Panc1 (cell line): Measurements from ENCODE around the gene MAPK8IP3. TPM values are rescaled to one million over a fixed set of nuclear protein-coding genes. Genes with fewer than 3 reads are reported as not detected.

Experiments used
- ATAC-seq: fragments of 200-7000 bp; cut with Tn5 transposase; 2 replicates; pipeline ENCODE4 v1.9.1; 2020; ENCODE audit warnings: mild to moderate bottlenecking, moderate library complexity
- BruUV-seq: library from RNA; stranded (reverse); fragments of 400-500 nt; replicated peaks from 2 replicates; lab custom pipeline; 2021; lab: Mats Ljungman, UMichigan
- CTCF ChIA-PET: fragments of 300-600 bp; sonication (Branson Sonifier 250); formaldehyde crosslinking; loops from one replicate; lab custom pipeline; 2022; ENCODE audit warnings: antibody characterized with exemption; lab: Charles Lee
- POLR2A ChIA-PET: fragments of 300-600 bp; sonication (Branson Sonifier 250); formaldehyde crosslinking; loops from one replicate; lab custom pipeline; 2022; ENCODE audit warnings: antibody characterized with exemption; lab: Charles Lee
- DNase-seq: peaks from one replicate; pipeline ENCODE4 v3.0.0-alpha.2; 2010; ENCODE audit warnings: low read depth, low spot score
- H3K27ac ChIP-seq: 2 replicates; pipeline ENCODE4 v1.5.1; 2011; ENCODE audit warnings: mild to moderate bottlenecking, low read length, inconsistent platforms
- H3K27me3 ChIP-seq: fragments of 200-500 bp; sonication (Bioruptor generic); 2 replicates; pipeline ENCODE4 v1.6.0; 2014; ENCODE audit warnings: low read length, inconsistent platforms; ENCODE audit not compliant: control insufficient read depth, insufficient read depth
- H3K36me3 ChIP-seq: fragments of 200-500 bp; sonication (Bioruptor generic); 2 replicates; pipeline ENCODE4 v1.5.1; 2014; ENCODE audit warnings: inconsistent platforms, mild to moderate bottlenecking, low read length, moderate library complexity; ENCODE audit not compliant: control insufficient read depth, insufficient read depth
- H3K4me1 ChIP-seq: 2 replicates; pipeline ENCODE4 v1.5.1; 2011; ENCODE audit warnings: inconsistent platforms, mild to moderate bottlenecking, low read length, moderate library complexity; ENCODE audit not compliant: control insufficient read depth, insufficient read depth
- H3K4me3 ChIP-seq, 2 experiments: 2 replicates each; pipeline ENCODE4 v1.5.1; 2011 to 2012; ENCODE audit warnings: low read depth in 2 of 2, low read length in 2 of 2, mild to moderate bottlenecking in 2 of 2, inconsistent platforms in 1 of 2, moderate library complexity in 1 of 2
- H3K9me3 ChIP-seq: fragments of 200-500 bp; sonication (Bioruptor generic); 2 replicates; pipeline ENCODE4 v1.5.1; 2014; ENCODE audit warnings: low read depth, mild to moderate bottlenecking, inconsistent platforms, low read length, moderate library complexity; ENCODE audit not compliant: control insufficient read depth, insufficient read depth
- POLR2AphosphoS5 ChIP-seq: IDR thresholded peaks from 2 replicates; pipeline ENCODE4 v1.6.1; 2012; ENCODE audit warnings: mild to moderate bottlenecking, low read depth, low read length, moderate library complexity
- SIN3A ChIP-seq: IDR thresholded peaks from 2 replicates; pipeline ENCODE4 v1.6.1; 2012; ENCODE audit warnings: low read depth, mild to moderate bottlenecking, low read length, moderate library complexity, borderline replicate concordance; ENCODE audit not compliant: insufficient read depth
- TCF7L2 ChIP-seq: IDR thresholded peaks from 2 replicates; pipeline ENCODE4 v1.6.1; 2011; ENCODE audit warnings: mild to moderate bottlenecking, low read depth, low read length, inconsistent platforms
- in situ Hi-C: cut with HindIII; loops from 2 replicates; pipeline ENCODE4 v1.10.0; 2016; ENCODE audit warnings: low sequenced_read_pairs, low pct_unique_long_range_greater_than_20kb
- intact Hi-C: fragments of 100-400 bp; cut with micrococcal nuclease; formaldehyde crosslinking; loops from one replicate; pipeline ENCODE4 v1.10.0; 2022; ENCODE audit not compliant: unreplicated experiment
- total RNA-seq: library from RNA; stranded (reverse); gene quantifications from one replicate; pipeline ENCODE4 v1.2.1, GENCODE V29; 2021; ENCODE audit not compliant: unreplicated experiment
- TF ChIP-seq, protein P1 (sequence below): fragments of 450-650 bp; IDR thresholded peaks from 2 replicates; pipeline ENCODE4 v1.5.1; 2017; ENCODE audit warnings: mild to moderate bottlenecking
- TF ChIP-seq, protein P2 (sequence below), 2 experiments: IDR thresholded peaks; 2 replicates each; pipeline ENCODE4 v1.6.1; 2011 to 2012; ENCODE audit warnings: low read depth in 2 of 2, control low read depth in 1 of 2, low read length in 1 of 2, mild to moderate bottlenecking in 1 of 2, moderate library complexity in 1 of 2; ENCODE audit not compliant: insufficient read depth in 1 of 2

MAPK8IP3 gene
- total RNA-seq, 1 experiment from 2014 or later, result 108 TPM

DNA sequence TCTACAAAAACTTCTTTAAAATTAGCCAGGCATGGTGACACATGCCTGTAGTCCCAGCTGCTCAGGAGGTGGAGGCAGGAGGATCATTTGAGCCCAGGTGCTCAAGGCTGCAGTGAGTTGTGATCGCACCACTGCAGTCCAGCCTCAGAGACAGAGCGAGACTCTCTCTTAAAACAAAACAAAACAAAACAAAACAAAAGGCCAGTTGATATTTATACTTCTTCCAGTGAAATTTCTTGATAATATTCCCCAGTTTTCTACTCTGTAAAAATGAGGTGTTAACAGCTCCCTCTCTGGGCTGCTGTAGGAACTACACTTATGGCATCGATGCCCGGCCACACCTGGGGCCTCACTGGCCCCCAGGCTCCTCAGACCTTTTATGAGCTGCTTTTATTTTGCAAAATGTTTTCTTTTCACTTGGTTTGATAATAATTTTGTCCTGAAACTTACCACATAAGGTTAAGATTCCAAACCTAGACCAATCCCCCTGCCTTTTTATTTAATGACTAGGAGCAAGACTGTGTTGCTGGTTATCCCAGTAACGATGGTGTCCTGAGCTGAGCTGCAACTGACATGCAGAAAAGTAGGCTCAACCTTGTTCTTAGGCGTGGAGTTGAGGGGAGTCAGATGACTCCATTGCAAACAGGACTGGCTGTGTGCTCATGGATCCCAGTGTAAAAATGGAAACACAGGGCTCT, 17.6 kb downstream of the MAPK8IP3 start:
- TF ChIP-seq SIN3A, result no peak
- TF ChIP-seq, protein P1, sequence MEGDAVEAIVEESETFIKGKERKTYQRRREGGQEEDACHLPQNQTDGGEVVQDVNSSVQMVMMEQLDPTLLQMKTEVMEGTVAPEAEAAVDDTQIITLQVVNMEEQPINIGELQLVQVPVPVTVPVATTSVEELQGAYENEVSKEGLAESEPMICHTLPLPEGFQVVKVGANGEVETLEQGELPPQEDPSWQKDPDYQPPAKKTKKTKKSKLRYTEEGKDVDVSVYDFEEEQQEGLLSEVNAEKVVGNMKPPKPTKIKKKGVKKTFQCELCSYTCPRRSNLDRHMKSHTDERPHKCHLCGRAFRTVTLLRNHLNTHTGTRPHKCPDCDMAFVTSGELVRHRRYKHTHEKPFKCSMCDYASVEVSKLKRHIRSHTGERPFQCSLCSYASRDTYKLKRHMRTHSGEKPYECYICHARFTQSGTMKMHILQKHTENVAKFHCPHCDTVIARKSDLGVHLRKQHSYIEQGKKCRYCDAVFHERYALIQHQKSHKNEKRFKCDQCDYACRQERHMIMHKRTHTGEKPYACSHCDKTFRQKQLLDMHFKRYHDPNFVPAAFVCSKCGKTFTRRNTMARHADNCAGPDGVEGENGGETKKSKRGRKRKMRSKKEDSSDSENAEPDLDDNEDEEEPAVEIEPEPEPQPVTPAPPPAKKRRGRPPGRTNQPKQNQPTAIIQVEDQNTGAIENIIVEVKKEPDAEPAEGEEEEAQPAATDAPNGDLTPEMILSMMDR, result peak; percentile 92
- DNase-seq (no peak), ATAC-seq (no peak)
- intact Hi-C loops, result no loop called here
- in situ Hi-C loops, result no loop called here
- H3K27me3 ChIP-seq, result no peaks in the 10 kb centered on the region
- peak overlapping the region; percentile 91 for H3K27ac ChIP-seq
- H3K4me1 ChIP-seq, result peaks cover 51% of the 10 kb centered on the region
- no peaks in the 10 kb centered on the region for H3K9me3 ChIP-seq
- H3K4me3 ChIP-seq, result no peak overlapping the region
- ChIA-PET CTCF (interaction anchor here (0.7 to 0.8 kb wide), 2 partner anchors 12 to 17 kb away, joined by 3 to 6 read pairs; partner anchors contain the start of gene MAPK8IP3), POLR2A (interaction anchor here (0.5 to 0.8 kb wide), 3 partner anchors 18 to 21 kb away, joined by 3 to 4 read pairs (median 4); partner anchors contain the start of gene MAPK8IP3)
- BruUV-seq, result no TSS peak
- H3K36me3 ChIP-seq, result no peaks in the 10 kb centered on the region

DNA sequence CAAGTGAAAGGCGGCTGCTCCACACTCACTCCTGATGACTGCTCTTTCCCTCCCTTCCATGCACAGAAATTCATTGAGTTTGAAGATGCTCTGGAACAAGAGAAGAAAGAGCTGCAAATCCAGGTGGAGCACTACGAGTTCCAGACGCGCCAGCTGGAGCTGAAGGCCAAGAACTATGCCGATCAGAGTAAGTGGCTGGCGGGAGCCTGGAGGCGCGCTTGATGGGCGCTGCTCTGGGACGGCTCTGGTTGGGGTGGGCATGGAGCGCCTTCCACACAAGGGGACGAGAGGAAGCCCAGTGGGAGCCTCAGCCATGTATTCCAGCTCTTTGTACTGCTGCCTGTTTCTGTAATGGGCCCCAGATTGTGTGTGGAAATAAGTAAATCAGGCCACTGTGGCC, 18.5 kb downstream of the MAPK8IP3 start:
- intact Hi-C loops (no loop called here), in situ Hi-C loops (no loop called here)
- ATAC-seq (no peak), DNase-seq (no peak)
- H3K36me3 ChIP-seq, result no peaks in the 10 kb centered on the region
- ChIA-PET CTCF (interaction anchor here (0.6 to 0.8 kb wide), 2 partner anchors 13 to 26 kb away, joined by 3 to 6 read pairs; no protein-coding TSS in a partner anchor), POLR2A (no interaction called here)
- BruUV-seq, result no TSS peak
- H3K4me3 ChIP-seq, result no peak overlapping the region
- H3K9me3 ChIP-seq, result no peaks in the 10 kb centered on the region
- H3K27me3 ChIP-seq, result no peaks in the 10 kb centered on the region
- TF ChIP-seq POLR2AphosphoS5 (no peak), TCF7L2 (no peak), SIN3A (no peak)
- TF ChIP-seq, protein P2, sequence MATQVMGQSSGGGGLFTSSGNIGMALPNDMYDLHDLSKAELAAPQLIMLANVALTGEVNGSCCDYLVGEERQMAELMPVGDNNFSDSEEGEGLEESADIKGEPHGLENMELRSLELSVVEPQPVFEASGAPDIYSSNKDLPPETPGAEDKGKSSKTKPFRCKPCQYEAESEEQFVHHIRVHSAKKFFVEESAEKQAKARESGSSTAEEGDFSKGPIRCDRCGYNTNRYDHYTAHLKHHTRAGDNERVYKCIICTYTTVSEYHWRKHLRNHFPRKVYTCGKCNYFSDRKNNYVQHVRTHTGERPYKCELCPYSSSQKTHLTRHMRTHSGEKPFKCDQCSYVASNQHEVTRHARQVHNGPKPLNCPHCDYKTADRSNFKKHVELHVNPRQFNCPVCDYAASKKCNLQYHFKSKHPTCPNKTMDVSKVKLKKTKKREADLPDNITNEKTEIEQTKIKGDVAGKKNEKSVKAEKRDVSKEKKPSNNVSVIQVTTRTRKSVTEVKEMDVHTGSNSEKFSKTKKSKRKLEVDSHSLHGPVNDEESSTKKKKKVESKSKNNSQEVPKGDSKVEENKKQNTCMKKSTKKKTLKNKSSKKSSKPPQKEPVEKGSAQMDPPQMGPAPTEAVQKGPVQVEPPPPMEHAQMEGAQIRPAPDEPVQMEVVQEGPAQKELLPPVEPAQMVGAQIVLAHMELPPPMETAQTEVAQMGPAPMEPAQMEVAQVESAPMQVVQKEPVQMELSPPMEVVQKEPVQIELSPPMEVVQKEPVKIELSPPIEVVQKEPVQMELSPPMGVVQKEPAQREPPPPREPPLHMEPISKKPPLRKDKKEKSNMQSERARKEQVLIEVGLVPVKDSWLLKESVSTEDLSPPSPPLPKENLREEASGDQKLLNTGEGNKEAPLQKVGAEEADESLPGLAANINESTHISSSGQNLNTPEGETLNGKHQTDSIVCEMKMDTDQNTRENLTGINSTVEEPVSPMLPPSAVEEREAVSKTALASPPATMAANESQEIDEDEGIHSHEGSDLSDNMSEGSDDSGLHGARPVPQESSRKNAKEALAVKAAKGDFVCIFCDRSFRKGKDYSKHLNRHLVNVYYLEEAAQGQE (IDR thresholded peaks at IDR 0.05; ENCODE audit: insufficient read depth in 1 of 2, low read depth in 2 of 2, low read length in 1 of 2), result no peak
- TF ChIP-seq, protein P1, result no peak
- peak overlapping the region; percentile 91 for H3K27ac ChIP-seq
- H3K4me1 ChIP-seq, result peaks cover 42% of the 10 kb centered on the region
